TTC549 (cell line): ENCODE data around the gene ARFGEF3.
"Not testable (repeated sequence)": the region's sequence is repeated elsewhere in the genome, so short reads cannot be mapped to it uniquely, and the experiment has no call there.

ENCODE experiments used
- FAIRE-seq: peaks from 2 replicates; lab custom pipeline; 2012; peaks lifted over from hg19 to GRCh38; lab: Jason Lieb, UNC

The ARFGEF3 gene

GRCh38 chr6:138272533-138273315, 111.0 kb downstream of the ARFGEF3 start:
- FAIRE-seq: no peak

- FAIRE-seq: no peak
These were observed 114.2 kb downstream of the ARFGEF3 start for GRCh38 chr6:138275976-138276375.

- FAIRE-seq: no peak
These were observed 116.1 kb downstream of the ARFGEF3 start for GRCh38 chr6:138277835-138278234.

- FAIRE-seq: no peak
These were observed 116.6 kb downstream of the ARFGEF3 start for GRCh38 chr6:138278326-138278725.

- FAIRE-seq: no peak
These were observed 124.1 kb downstream of the ARFGEF3 start for GRCh38 chr6:138285800-138286199.

- FAIRE-seq: no peak
These were observed 125.0 kb downstream of the ARFGEF3 start for GRCh38 chr6:138286698-138287097.

- no peak for FAIRE-seq
These were observed 125.6 kb downstream of the ARFGEF3 start for GRCh38 chr6:138287144-138287955.

- FAIRE-seq: not testable (repeated sequence)
These were observed 126.8 kb downstream of the ARFGEF3 start for GRCh38 chr6:138288428-138289085.

- no peak for FAIRE-seq
These were observed 128.0 kb downstream of the ARFGEF3 start for GRCh38 chr6:138289739-138290138.

- FAIRE-seq: no peak
These were observed 128.8 kb downstream of the ARFGEF3 start for GRCh38 chr6:138290423-138290962.

GRCh38 chr6:138291036-138291848, 129.5 kb downstream of the ARFGEF3 start:
- FAIRE-seq: no peak

- no peak for FAIRE-seq
These were observed 130.1 kb downstream of the ARFGEF3 start for GRCh38 chr6:138291849-138292181.

GRCh38 chr6:138292482-138292881, 130.7 kb downstream of the ARFGEF3 start:
- no peak for FAIRE-seq

- FAIRE-seq: no peak
These were observed 132.0 kb downstream of the ARFGEF3 start for GRCh38 chr6:138293428-138294395.

GRCh38 chr6:138296381-138296780, 134.6 kb downstream of the ARFGEF3 start:
- FAIRE-seq: no peak

GRCh38 chr6:138296786-138297185, 135.0 kb downstream of the ARFGEF3 start:
- no peak for FAIRE-seq

GRCh38 chr6:138297761-138298298, 136.1 kb downstream of the ARFGEF3 start:
- FAIRE-seq: no peak

GRCh38 chr6:138300469-138300868, 138.7 kb downstream of the ARFGEF3 start:
- no peak for FAIRE-seq

GRCh38 chr6:138302554-138302953, 140.8 kb downstream of the ARFGEF3 start:
- FAIRE-seq: no peak

GRCh38 chr6:138307352-138307751, 145.6 kb downstream of the ARFGEF3 start:
- no peak for FAIRE-seq
